H1 (cell line): ENCODE data around the gene THOP1.

Experiments
- CHD1 ChIP-seq: IDR thresholded peaks from 2 replicates; pipeline ENCODE4 v1.6.1; 2012; ENCODE audit warnings: low read depth, low read length, improper control_type of control experiment
- CTCF ChIP-seq, 3 experiments: IDR thresholded peaks; 1 replicate in 2 of 3; 2 replicates in 1 of 3; pipeline versions ENCODE4 v1.5.1 to v1.6.1; 2011; ENCODE audit warnings: low read length in 3 of 3, mild to moderate bottlenecking in 3 of 3, inconsistent platforms in 2 of 3, low read depth in 1 of 3, moderate library complexity in 1 of 3; ENCODE audit not compliant: insufficient read depth in 1 of 3; ENCODE audit errors: control extremely low read depth in 1 of 3
- EP300 ChIP-seq, 2 experiments: IDR thresholded peaks; 1 replicate in 1 of 2; 2 replicates in 1 of 2; pipeline ENCODE4 v1.6.1; 2011 to 2012; ENCODE audit warnings: low read depth in 2 of 2, low read length in 2 of 2, mild to moderate bottlenecking in 2 of 2, borderline replicate concordance in 1 of 2, inconsistent platforms in 1 of 2, moderate library complexity in 1 of 2
- EZH2 ChIP-seq: fragments of 200-600 bp; sonication (generic); IDR thresholded peaks from 2 replicates; pipeline ENCODE4 v1.7.1; 2012; ENCODE audit warnings: low read depth, mild to moderate bottlenecking, moderate library complexity, low read length, inconsistent platforms; ENCODE audit not compliant: severe bottlenecking
- GTF2F1 ChIP-seq: IDR thresholded peaks from 2 replicates; pipeline ENCODE4 v1.6.1; 2012; ENCODE audit warnings: low read depth, low read length, improper control_type of control experiment, borderline replicate concordance
- KDM1A ChIP-seq: fragments of 200-600, 300-600 bp; sonication (generic); IDR thresholded peaks from 2 replicates; pipeline ENCODE4 v1.7.1; 2016; ENCODE audit warnings: mild to moderate bottlenecking, low read length, borderline replicate concordance
- MAX ChIP-seq: IDR thresholded peaks from 2 replicates; pipeline ENCODE4 v1.6.1; 2012; ENCODE audit warnings: inconsistent platforms
- NRF1 ChIP-seq: IDR thresholded peaks from 2 replicates; pipeline ENCODE4 v1.6.1; 2011; ENCODE audit warnings: mild to moderate bottlenecking, low read depth, low read length, improper control_type of control experiment
- POLR2A ChIP-seq, 2 experiments: IDR thresholded peaks; 1 replicate in 1 of 2; 2 replicates in 1 of 2; pipeline ENCODE4 v1.6.1; 2011; ENCODE audit warnings: low read depth in 2 of 2, low read length in 2 of 2, mild to moderate bottlenecking in 2 of 2; ENCODE audit errors: control extremely low read depth in 1 of 2
- POLR2AphosphoS5 ChIP-seq: IDR thresholded peaks from 2 replicates; pipeline ENCODE4 v1.6.1; 2011; ENCODE audit warnings: low read depth, low read length
- RAD21 ChIP-seq, 2 experiments: IDR thresholded peaks in 1 of 2; conservative IDR thresholded peaks in 1 of 2; 2 replicates each; pipeline ENCODE4 v1.6.1; 2011; ENCODE audit warnings: low read depth in 2 of 2, low read length in 2 of 2, improper control_type of control experiment in 1 of 2, inconsistent platforms in 1 of 2, mild to moderate bottlenecking in 1 of 2, moderate library complexity in 1 of 2
- TAF1 ChIP-seq: IDR thresholded peaks from 2 replicates; pipeline ENCODE4 v1.6.1; 2011; ENCODE audit warnings: mild to moderate bottlenecking, low read depth, low read length
- USF2 ChIP-seq: IDR thresholded peaks from 2 replicates; pipeline ENCODE4 v1.6.1; 2011; ENCODE audit warnings: low read length, improper control_type of control experiment

- no peak for TF ChIP-seq CTCF (IDR thresholded peaks at IDR 0.05; ENCODE audit: control extremely low read depth in 1 of 3, insufficient read depth in 1 of 3, low read depth in 1 of 3, low read length in 3 of 3)
- no peak for TF ChIP-seq RAD21 (IDR thresholded peaks at IDR 0.05 in 1 of 2, conservative IDR thresholded peaks at IDR 0.05 in 1 of 2; ENCODE audit: low read depth in 2 of 2, low read length in 2 of 2)
- TF ChIP-seq CHD1, result no peak
- no peak for TF ChIP-seq KDM1A
- TF ChIP-seq EP300 (IDR thresholded peaks at IDR 0.05; ENCODE audit: borderline replicate concordance in 1 of 2, low read depth in 2 of 2, low read length in 2 of 2), result no peak
- no peak for TF ChIP-seq EZH2
- TF ChIP-seq TAF1, result no peak
- TF ChIP-seq POLR2AphosphoS5, result no peak
- TF ChIP-seq MAX, result no peak
- TF ChIP-seq POLR2A (IDR thresholded peaks at IDR 0.05; ENCODE audit: control extremely low read depth in 1 of 2, low read depth in 2 of 2, low read length in 2 of 2), result no peak
- TF ChIP-seq GTF2F1, result no peak
- no peak for TF ChIP-seq USF2
- no peak for TF ChIP-seq NRF1
Measured at GRCh38 chr19:2793126-2793525, 7.8 kb downstream of the THOP1 start.
